ENCODE results near the gene CPLX4. TPM values are rescaled to one million over a fixed set of nuclear protein-coding genes. Genes with fewer than 3 reads are reported as not detected.

The CPLX4 gene
- polyA plus RNA-seq, 1 of the 3 experiments (the other 2 are of a cell fraction) = not detected

DNA sequence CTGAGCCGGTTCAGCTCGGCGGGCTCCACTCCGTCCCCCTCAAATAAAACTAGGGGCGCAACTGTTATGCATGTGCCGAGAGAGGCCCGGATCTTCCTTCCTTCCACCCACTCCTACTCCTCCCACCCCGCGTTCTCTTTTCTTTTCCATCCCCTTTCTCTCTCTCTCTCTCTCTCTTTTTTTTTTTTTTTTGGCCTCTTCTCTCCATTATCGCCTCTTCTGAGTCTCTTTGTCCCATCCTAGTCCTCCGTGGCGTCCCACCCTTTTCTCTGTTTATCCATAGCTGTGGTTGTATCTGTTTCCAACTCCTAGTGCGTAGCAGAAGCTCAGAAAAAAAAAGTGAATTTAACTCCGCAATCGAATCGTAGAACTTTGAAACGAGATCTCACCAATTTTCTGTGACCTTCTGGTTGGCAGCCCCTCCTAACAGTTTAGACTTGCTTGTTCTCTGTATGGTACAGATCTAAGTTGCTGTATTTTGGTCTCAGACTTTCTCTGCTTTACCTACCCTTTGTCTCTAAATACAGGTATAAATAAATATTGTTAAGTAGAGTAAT, 48.8 kb downstream of the CPLX4 start:
- Histone ChIP-seq H3K9ac (no peak overlapping the region), H3K4me1 (ENCODE audit: control insufficient read depth in 1 of 2, insufficient read depth in 2 of 2, low read depth in 1 of 2, low read length in 1 of 2) (peaks cover 4 to 12% of the 10 kb centered on the region in 2 experiments; a peak in 2 of 4 replicates), H4K20me1 (ENCODE audit: insufficient read depth) (no peaks in the 10 kb centered on the region), H3F3A (replicated peaks; ENCODE audit: insufficient read depth) (peaks cover 3% of the 10 kb centered on the region), H2AFZ (ENCODE audit: low read depth) (no peak overlapping the region), H3K27ac (ENCODE audit: low read depth in 2 of 2, low read length in 1 of 2) (no peak overlapping the region), H3K9me2 (no peaks in the 10 kb centered on the region), H3K4me3 (ENCODE audit: low read depth in 2 of 2, low read length in 1 of 2) (peak overlapping the region in 1 of 2 experiments; percentile 38; a peak in 1 of 4 replicates), H3K4me2 (no peak overlapping the region), H3K27me3 (ENCODE audit: insufficient read depth) (peaks cover 98% of the 10 kb centered on the region), H3K9me3 (no peaks in the 10 kb centered on the region), H3K36me3 (replicated peaks in 1 of 2; ENCODE audit: control insufficient read depth in 1 of 2, insufficient read depth in 2 of 2, low read length in 1 of 2) (no peaks in the 10 kb centered on the region), H3K79me2 (ENCODE audit: insufficient read depth) (no peaks in the 10 kb centered on the region)
- ChIA-PET CTCF (interaction anchor here (0.7 to 8.4 kb wide), 12 partner anchors 15 to 185 kb away, joined by 3 to 92 read pairs (median 4); partner anchors contain the start of gene LMAN1), POLR2A (no interaction called here)
- WGBS (ENCODE audit: low lambda C conversion rate) = 13% methylated on average over 13 of the region's 17 CpGs
- TF ChIP-seq EZH2phosphoT487 (IDR thresholded peaks at IDR 0.05; ENCODE audit: borderline replicate concordance, low read depth) = peak; percentile 86; the same call in 1 of the 2 replicates
- no peak for TF ChIP-seq REST (IDR thresholded peaks at IDR 0.05; ENCODE audit: low read depth, low read length)
- no peak for DNase-seq

DNA sequence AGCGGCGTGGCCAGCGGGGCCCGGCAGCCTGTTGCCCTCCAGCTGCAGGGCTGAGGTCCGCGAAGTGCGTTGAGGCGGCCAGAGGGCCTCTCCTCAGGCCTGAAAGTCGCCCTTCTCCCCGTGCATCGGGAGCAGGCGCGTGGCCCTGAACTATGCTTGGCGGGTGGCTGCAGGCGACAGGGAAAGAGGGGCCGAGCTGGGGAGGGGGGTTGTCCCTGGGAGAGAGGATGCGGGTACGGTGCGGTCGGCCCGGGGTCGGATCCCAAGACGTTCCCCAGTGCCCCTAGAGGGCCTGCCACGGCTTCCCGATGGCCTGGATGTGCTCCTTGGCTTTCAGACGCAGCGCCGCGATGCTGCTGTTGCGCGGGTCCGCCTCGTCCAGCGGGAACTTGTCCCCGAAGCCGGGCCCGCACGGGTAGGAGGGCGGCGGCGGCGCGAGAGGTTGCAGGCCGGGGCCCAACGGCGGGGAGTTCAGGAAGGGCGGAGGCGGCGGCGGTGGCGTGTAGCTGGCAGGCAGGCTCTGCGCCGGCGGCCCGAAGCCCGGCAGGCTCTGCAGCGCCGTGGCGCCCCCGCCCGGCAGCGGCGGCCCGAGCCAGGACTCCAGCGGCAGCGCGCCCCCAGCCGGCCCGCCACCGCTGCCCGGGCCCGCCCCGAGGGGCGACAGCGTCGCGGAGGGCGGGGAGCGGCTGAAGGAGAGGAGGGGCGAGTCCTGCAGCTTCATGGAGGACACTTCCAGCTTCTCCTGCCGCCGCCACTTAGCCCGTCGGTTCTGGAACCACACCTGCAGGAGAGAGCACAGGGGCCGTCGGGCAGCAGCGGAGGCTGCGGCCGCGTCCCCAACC, 49.5 kb downstream of the CPLX4 start:
- no peaks in the 10 kb centered on the region for H3K79me2 ChIP-seq (ENCODE audit: insufficient read depth)
- 10% methylated on average over 13 of the region's 90 CpGs for WGBS (ENCODE audit: low lambda C conversion rate)
- peaks cover 4 to 12% of the 10 kb centered on the region in 2 experiments; a peak in 2 of 4 replicates for H3K4me1 ChIP-seq (ENCODE audit: control insufficient read depth in 1 of 2, insufficient read depth in 2 of 2, low read depth in 1 of 2, low read length in 1 of 2)
- no peak overlapping the region for H3K27ac ChIP-seq (ENCODE audit: low read depth in 2 of 2, low read length in 1 of 2)
- peak overlapping the region; percentile 41; the same call in 1 of the 2 replicates for H2AFZ ChIP-seq (ENCODE audit: low read depth)
- H3K9me2 ChIP-seq = no peaks in the 10 kb centered on the region
- no peaks in the 10 kb centered on the region for H3K9me3 ChIP-seq
- POLR2A ChIA-PET = no interaction called here
- peaks cover 3% of the 10 kb centered on the region for H3F3A ChIP-seq (replicated peaks; ENCODE audit: insufficient read depth)
- TF ChIP-seq EZH2phosphoT487 (IDR thresholded peaks at IDR 0.05; ENCODE audit: borderline replicate concordance, low read depth) (0 out of 2 replicates have a peak, but pooled peaks have one; percentile 48), TEAD4 (IDR thresholded peaks at IDR 0.05; ENCODE audit: borderline replicate concordance, insufficient read depth) (no peak), MEF2A (IDR thresholded peaks at IDR 0.05; ENCODE audit: borderline replicate concordance, low read depth) (no peak), POLR2AphosphoS5 (IDR thresholded peaks at IDR 0.05; ENCODE audit: low read depth, low read length) (no peak), SMC3 (IDR thresholded peaks at IDR 0.05; ENCODE audit: low read depth, low read length) (peak; percentile 42), SIN3A (IDR thresholded peaks at IDR 0.05; ENCODE audit: borderline replicate concordance, low read depth, low read length) (no peak), PBX3 (IDR thresholded peaks at IDR 0.05) (no peak)
- DNase-seq = peak; percentile 93
- H3K9ac ChIP-seq = no peak overlapping the region
- CTCF ChIA-PET = interaction anchor here (0.6 to 8.4 kb wide), 13 partner anchors 10 to 134 kb away, joined by 3 to 92 read pairs (median 4); no protein-coding TSS in a partner anchor
- H3K36me3 ChIP-seq (replicated peaks in 1 of 2; ENCODE audit: control insufficient read depth in 1 of 2, insufficient read depth in 2 of 2, low read length in 1 of 2) = no peaks in the 10 kb centered on the region
- peak overlapping the region in 1 of 2 experiments; percentile 38; a peak in 3 of 4 replicates for H3K4me3 ChIP-seq (ENCODE audit: low read depth in 2 of 2, low read length in 1 of 2)
- peak overlapping the region; percentile 50; the same call in 1 of the 2 replicates for H3K4me2 ChIP-seq
- H3K27me3 ChIP-seq (ENCODE audit: insufficient read depth) = peaks cover 98% of the 10 kb centered on the region
- no peaks in the 10 kb centered on the region for H4K20me1 ChIP-seq (ENCODE audit: insufficient read depth)

Data from SK-N-SH (cell line).